Vagina (tissue), 2 donors: Measurements from ENCODE around the gene EMX1.

ENCODE experiments used
- POLR2A ChIP-seq, 2 donors: fragments of 450-650 bp; IDR thresholded peaks; one replicate each; pipeline ENCODE4 v1.6.1; 2017; ENCODE audit warnings: antibody characterized with exemption in 2 of 2, mild to moderate bottlenecking in 2 of 2, moderate library complexity in 2 of 2
- POLR2AphosphoS5 ChIP-seq, 2 donors: sonication (generic); formaldehyde crosslinking; IDR thresholded peaks; one replicate each; pipeline ENCODE4 v1.9.0; 2017; ENCODE audit warnings: antibody characterized with exemption in 2 of 2, mild to moderate bottlenecking in 2 of 2, low read depth in 1 of 2; ENCODE audit not compliant: insufficient read depth in 1 of 2
- TF ChIP-seq, protein P1 (sequence below), 3 experiments: fragments of 450-650 bp in 2 of 3; fragments of 200-600 bp in 1 of 3; sonication (generic) in 1 of 3; IDR thresholded peaks; one replicate each; pipeline ENCODE4 v1.5.1; 2017 to 2019; ENCODE audit warnings: antibody characterized with exemption in 3 of 3, mild to moderate bottlenecking in 2 of 3, moderate library complexity in 2 of 3

DNA sequence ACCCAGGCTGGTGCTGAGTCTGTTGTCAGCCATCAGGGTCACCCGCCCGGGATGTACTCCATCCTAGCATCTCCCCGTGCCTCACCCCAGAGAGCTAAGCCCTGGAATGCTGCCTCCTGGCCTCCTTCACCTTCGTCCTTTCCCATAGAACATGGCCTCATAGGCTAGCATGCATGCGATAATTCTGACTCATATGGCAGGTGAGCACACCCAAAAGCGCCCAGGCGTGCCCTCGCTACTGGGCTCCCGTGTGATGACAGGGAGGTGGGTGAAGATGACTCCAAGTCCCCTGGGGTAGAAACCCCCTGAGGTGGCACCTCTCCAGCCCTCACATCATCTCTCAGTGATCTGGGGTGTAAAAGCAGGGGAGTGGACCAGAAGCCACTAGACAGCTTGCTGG is 22.8 kb upstream of the EMX1 start:
- TF ChIP-seq, protein P1, sequence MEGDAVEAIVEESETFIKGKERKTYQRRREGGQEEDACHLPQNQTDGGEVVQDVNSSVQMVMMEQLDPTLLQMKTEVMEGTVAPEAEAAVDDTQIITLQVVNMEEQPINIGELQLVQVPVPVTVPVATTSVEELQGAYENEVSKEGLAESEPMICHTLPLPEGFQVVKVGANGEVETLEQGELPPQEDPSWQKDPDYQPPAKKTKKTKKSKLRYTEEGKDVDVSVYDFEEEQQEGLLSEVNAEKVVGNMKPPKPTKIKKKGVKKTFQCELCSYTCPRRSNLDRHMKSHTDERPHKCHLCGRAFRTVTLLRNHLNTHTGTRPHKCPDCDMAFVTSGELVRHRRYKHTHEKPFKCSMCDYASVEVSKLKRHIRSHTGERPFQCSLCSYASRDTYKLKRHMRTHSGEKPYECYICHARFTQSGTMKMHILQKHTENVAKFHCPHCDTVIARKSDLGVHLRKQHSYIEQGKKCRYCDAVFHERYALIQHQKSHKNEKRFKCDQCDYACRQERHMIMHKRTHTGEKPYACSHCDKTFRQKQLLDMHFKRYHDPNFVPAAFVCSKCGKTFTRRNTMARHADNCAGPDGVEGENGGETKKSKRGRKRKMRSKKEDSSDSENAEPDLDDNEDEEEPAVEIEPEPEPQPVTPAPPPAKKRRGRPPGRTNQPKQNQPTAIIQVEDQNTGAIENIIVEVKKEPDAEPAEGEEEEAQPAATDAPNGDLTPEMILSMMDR (IDR thresholded peaks at IDR 0.05): no peak
- no peak for TF ChIP-seq POLR2AphosphoS5 (IDR thresholded peaks at IDR 0.05; ENCODE audit: insufficient read depth in 1 of 2, low read depth in 1 of 2)
- no peak for TF ChIP-seq POLR2A (IDR thresholded peaks at IDR 0.05)
